MM.1S (cell line): Measurements from ENCODE around the gene CTSZ.
A peak's percentile ranks its signal among the peaks of the same experiment; 100 is the strongest.

Source experiments
- DNase-seq: peaks from one replicate; pipeline ENCODE4 v3.0.0-alpha.2; 2015
- H2AFZ ChIP-seq: fragments of 300-600 bp; sonication (generic); 2 replicates; pipeline ENCODE4 v1.6.0; 2016; ENCODE audit warnings: antibody characterized with exemption, low read length
- H3F3A ChIP-seq: fragments of 300-600 bp; sonication (generic); 2 replicates; pipeline ENCODE4 v1.6.1; 2016; ENCODE audit warnings: mild to moderate bottlenecking, antibody characterized with exemption, low read length, moderate library complexity, mixed read lengths; ENCODE audit not compliant: insufficient read depth
- H3K27ac ChIP-seq: fragments of 300-600 bp; sonication (generic); 2 replicates; pipeline ENCODE4 v1.5.1; 2016; ENCODE audit warnings: mild to moderate bottlenecking, low read length
- H3K27me3 ChIP-seq: fragments of 300-600 bp; sonication (generic); replicated peaks from 2 replicates; pipeline ENCODE4 v1.6.0; 2016; ENCODE audit warnings: low read length; ENCODE audit not compliant: insufficient read depth
- H3K36me3 ChIP-seq: fragments of 300-600 bp; sonication (generic); replicated peaks from 2 replicates; pipeline ENCODE4 v1.6.1; 2016; ENCODE audit warnings: mild to moderate bottlenecking, low read length, mixed read lengths; ENCODE audit not compliant: insufficient read depth
- H3K4me1 ChIP-seq: fragments of 300-600 bp; sonication (generic); 2 replicates; pipeline ENCODE4 v1.6.1; 2016; ENCODE audit warnings: low read length, mixed read lengths
- H3K4me2 ChIP-seq: fragments of 300-600 bp; sonication (generic); 2 replicates; pipeline ENCODE4 v1.6.0; 2016; ENCODE audit warnings: low read depth, low read length
- H3K4me3 ChIP-seq: fragments of 300-600 bp; sonication (generic); 2 replicates; pipeline ENCODE4 v1.5.1; 2016; ENCODE audit warnings: low read length, mixed read lengths
- H3K79me2 ChIP-seq: fragments of 300-600 bp; sonication (generic); 2 replicates; pipeline ENCODE4 v1.6.1; 2016; ENCODE audit warnings: mixed run types, low read length, mixed read lengths
- H3K9ac ChIP-seq: fragments of 300-600 bp; sonication (generic); 2 replicates; pipeline ENCODE4 v1.6.1; 2016; ENCODE audit warnings: low read length, mixed read lengths
- H3K9me2 ChIP-seq: fragments of 300-600 bp; sonication (generic); replicated peaks from 2 replicates; pipeline ENCODE4 v1.6.1; 2016; ENCODE audit warnings: mild to moderate bottlenecking, low read length, mixed read lengths; ENCODE audit not compliant: insufficient read depth
- H3K9me3 ChIP-seq: fragments of 300-600 bp; sonication (generic); replicated peaks from 2 replicates; pipeline ENCODE4 v1.6.1; 2016; ENCODE audit warnings: mild to moderate bottlenecking, low read length, mixed read lengths; ENCODE audit not compliant: insufficient read depth
- H4K20me1 ChIP-seq: fragments of 300-600 bp; sonication (generic); 2 replicates; pipeline ENCODE4 v1.6.1; 2016; ENCODE audit warnings: mild to moderate bottlenecking, low read length, moderate library complexity, mixed read lengths; ENCODE audit not compliant: insufficient read depth
- EZH2 ChIP-seq: fragments of 300-600 bp; sonication (generic); optimal IDR thresholded peaks from 2 replicates; pipeline ENCODE3; 2017; ENCODE audit warnings: low read depth, mild to moderate bottlenecking, antibody characterized with exemption, low read length, mixed read lengths
- EZH2phosphoT487 ChIP-seq: fragments of 300-600 bp; sonication (generic); IDR thresholded peaks from 2 replicates; pipeline ENCODE4 v1.6.1; 2018; ENCODE audit warnings: antibody characterized with exemption, low read length
- TF ChIP-seq, protein P1 (sequence below): fragments of 300-600 bp; sonication (generic); IDR thresholded peaks from 2 replicates; pipeline ENCODE4 v1.5.1; 2016; ENCODE audit warnings: antibody characterized with exemption, low read length, mixed read lengths

The CTSZ gene

GRCh38 chr20:58970146-58970545 lies 36.9 kb downstream of the CTSZ start:
- Histone ChIP-seq H3K4me2 (no peak overlapping the region), H3K27ac (no peak overlapping the region), H3K79me2 (no peaks in the 10 kb centered on the region), H3F3A (no peaks in the 10 kb centered on the region), H3K4me3 (no peak overlapping the region), H3K27me3 (0 out of 2 replicates have a peak, but pooled peaks cover 11% of the 10 kb centered on the region), H3K36me3 (no peaks in the 10 kb centered on the region), H2AFZ (no peak overlapping the region), H4K20me1 (no peaks in the 10 kb centered on the region), H3K9ac (no peak overlapping the region), H3K9me3 (no peaks in the 10 kb centered on the region; the same call in 1 of the 2 replicates), H3K4me1 (no peaks in the 10 kb centered on the region), H3K9me2 (no peaks in the 10 kb centered on the region)
- peak; percentile 14 for DNase-seq
- TF ChIP-seq, protein P1, sequence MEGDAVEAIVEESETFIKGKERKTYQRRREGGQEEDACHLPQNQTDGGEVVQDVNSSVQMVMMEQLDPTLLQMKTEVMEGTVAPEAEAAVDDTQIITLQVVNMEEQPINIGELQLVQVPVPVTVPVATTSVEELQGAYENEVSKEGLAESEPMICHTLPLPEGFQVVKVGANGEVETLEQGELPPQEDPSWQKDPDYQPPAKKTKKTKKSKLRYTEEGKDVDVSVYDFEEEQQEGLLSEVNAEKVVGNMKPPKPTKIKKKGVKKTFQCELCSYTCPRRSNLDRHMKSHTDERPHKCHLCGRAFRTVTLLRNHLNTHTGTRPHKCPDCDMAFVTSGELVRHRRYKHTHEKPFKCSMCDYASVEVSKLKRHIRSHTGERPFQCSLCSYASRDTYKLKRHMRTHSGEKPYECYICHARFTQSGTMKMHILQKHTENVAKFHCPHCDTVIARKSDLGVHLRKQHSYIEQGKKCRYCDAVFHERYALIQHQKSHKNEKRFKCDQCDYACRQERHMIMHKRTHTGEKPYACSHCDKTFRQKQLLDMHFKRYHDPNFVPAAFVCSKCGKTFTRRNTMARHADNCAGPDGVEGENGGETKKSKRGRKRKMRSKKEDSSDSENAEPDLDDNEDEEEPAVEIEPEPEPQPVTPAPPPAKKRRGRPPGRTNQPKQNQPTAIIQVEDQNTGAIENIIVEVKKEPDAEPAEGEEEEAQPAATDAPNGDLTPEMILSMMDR, result no peak
- TF ChIP-seq EZH2 (no peak), EZH2phosphoT487 (no peak)

DNA sequence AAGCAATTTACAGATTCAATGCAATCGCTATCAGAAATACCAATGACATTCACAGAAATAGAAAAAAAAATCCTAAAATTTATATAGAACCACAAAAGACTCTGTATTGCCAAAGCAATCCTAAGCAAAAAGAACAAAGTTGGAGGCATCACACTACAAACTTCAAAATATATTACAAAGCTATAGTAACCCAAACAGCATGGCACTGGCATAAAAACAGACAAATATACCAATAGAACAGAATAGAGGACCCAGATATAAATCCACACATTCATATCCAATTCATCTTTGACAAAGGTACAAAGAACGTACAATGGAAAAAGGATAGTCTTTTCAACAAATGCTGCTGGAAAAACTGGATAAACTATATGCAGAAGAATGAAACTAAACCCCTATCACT lies 37.6 kb downstream of the CTSZ start:
- no peak overlapping the region for H3K9ac ChIP-seq
- no peaks in the 10 kb centered on the region; the same call in 1 of the 2 replicates for H3K9me3 ChIP-seq
- H3K4me1 ChIP-seq, result no peaks in the 10 kb centered on the region
- H3K36me3 ChIP-seq, result no peaks in the 10 kb centered on the region
- H3K79me2 ChIP-seq, result no peaks in the 10 kb centered on the region
- no peak overlapping the region for H2AFZ ChIP-seq
- no peak for DNase-seq
- H3K27me3 ChIP-seq, result 0 out of 2 replicates have a peak, but pooled peaks cover 11% of the 10 kb centered on the region
- no peak overlapping the region for H3K4me2 ChIP-seq
- no peak overlapping the region for H3K27ac ChIP-seq
- H3K9me2 ChIP-seq, result no peaks in the 10 kb centered on the region
- no peak overlapping the region for H3K4me3 ChIP-seq
- H4K20me1 ChIP-seq, result no peaks in the 10 kb centered on the region
- TF ChIP-seq, protein P1, result no peak
- TF ChIP-seq EZH2 (no peak), EZH2phosphoT487 (no peak)
- no peaks in the 10 kb centered on the region for H3F3A ChIP-seq

GRCh38 chr20:58967652-58968429 lies 39.2 kb downstream of the CTSZ start:
- H3K4me2 ChIP-seq, result no peak overlapping the region
- H3K9me2 ChIP-seq, result no peaks in the 10 kb centered on the region
- H3F3A ChIP-seq, result no peaks in the 10 kb centered on the region
- no peaks in the 10 kb centered on the region for H3K4me1 ChIP-seq
- no peak for TF ChIP-seq EZH2
- TF ChIP-seq, protein P1, result no peak
- TF ChIP-seq EZH2phosphoT487, result no peak
- H3K36me3 ChIP-seq, result no peaks in the 10 kb centered on the region
- no peaks in the 10 kb centered on the region for H3K79me2 ChIP-seq
- no peaks in the 10 kb centered on the region; the same call in 1 of the 2 replicates for H3K9me3 ChIP-seq
- H4K20me1 ChIP-seq, result no peaks in the 10 kb centered on the region
- no peak overlapping the region for H3K4me3 ChIP-seq
- no peak overlapping the region for H3K9ac ChIP-seq
- H3K27ac ChIP-seq, result no peak overlapping the region
- DNase-seq, result no peak
- H2AFZ ChIP-seq, result no peak overlapping the region
- H3K27me3 ChIP-seq, result 0 out of 2 replicates have a peak, but pooled peaks cover 11% of the 10 kb centered on the region
